ENCODE measurements around the gene SLC30A2. TPM values are rescaled to one million over a fixed set of nuclear protein-coding genes. Genes with fewer than 3 reads are reported as not detected.

The SLC30A2 gene
- total and polyA plus RNA-seq, 9 of the 15 experiments (the other 6 are each of a cell fraction or from before 2014, with no cell fraction given): 0.01 to 0.18 (median 0.06) TPM; not detected in 3

DNA sequence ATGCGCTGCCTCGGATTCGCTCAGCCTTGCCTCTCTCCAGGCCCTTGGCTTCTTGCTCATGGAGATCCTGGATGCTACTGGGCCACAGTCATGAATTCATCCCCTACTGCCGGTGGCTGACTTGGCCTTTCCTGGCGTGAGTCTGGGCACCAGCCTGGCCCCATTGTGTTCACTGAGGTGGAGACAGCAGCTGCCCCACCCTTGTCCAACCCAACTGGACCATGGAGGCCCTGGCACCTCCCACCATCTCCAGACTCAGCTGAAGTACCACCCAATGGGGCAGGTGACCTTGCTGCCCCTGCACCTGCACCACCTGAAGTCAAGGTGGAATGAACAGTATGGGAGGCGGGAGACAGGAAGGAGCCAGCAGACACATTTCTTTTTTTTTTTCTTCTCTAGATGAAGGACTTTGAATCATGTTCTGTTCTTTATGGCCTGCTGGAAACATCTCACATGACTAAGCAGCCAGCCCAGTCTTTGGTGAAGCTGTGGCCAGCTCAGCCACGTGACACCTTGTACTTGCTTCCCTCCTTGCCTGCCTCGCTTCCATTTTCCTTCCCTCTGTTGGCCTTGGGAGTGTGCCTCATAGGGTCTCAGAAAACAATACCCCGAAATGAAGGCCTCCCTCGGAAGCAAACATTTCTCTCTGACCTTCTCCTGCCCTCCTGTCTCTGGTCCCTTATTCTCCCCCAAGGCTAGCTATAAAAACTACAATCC lies 3.8 kb upstream of the SLC30A2 start (continued):
- TF ChIP-seq ATF7 (IDR thresholded peaks at IDR 0.05): no peak
- no peak for TF ChIP-seq ZNF224 (CRISPR knock-in tag; IDR thresholded peaks at IDR 0.05)
- no peak for TF ChIP-seq RCOR1 (IDR thresholded peaks at IDR 0.05; ENCODE audit: borderline replicate concordance in 1 of 2, low read depth in 2 of 2, low read length in 2 of 2)
- no peak for TF ChIP-seq TEAD2 (tag; IDR thresholded peaks at IDR 0.05)
- TF ChIP-seq FOXK1 (CRISPR knock-in tag; IDR thresholded peaks at IDR 0.05; ENCODE audit: borderline replicate concordance): no peak
- TF ChIP-seq ZNF184 (CRISPR knock-in tag; IDR thresholded peaks at IDR 0.05): no peak
- TF ChIP-seq SMAD1 (IDR thresholded peaks at IDR 0.05; ENCODE audit: low read depth, low read length, partially characterized antibody): no peak
- TF ChIP-seq KDM5B (IDR thresholded peaks at IDR 0.05; ENCODE audit: insufficient replicate concordance, low read depth, low read length): no peak
- TF ChIP-seq ZNF143 (CRISPR knock-in tag; IDR thresholded peaks at IDR 0.05): no peak
- TF ChIP-seq ZNF133 (CRISPR knock-in tag; IDR thresholded peaks at IDR 0.05): no peak
- peak; percentile 91 for TF ChIP-seq E2F3 (CRISPR knock-in tag; IDR thresholded peaks at IDR 0.05)
- peak; percentile 82 for TF ChIP-seq CXXC5 (CRISPR knock-in tag; IDR thresholded peaks at IDR 0.05)
- no peak for TF ChIP-seq MTA3 (IDR thresholded peaks at IDR 0.05; ENCODE audit: borderline replicate concordance)
- TF ChIP-seq, protein P1, sequence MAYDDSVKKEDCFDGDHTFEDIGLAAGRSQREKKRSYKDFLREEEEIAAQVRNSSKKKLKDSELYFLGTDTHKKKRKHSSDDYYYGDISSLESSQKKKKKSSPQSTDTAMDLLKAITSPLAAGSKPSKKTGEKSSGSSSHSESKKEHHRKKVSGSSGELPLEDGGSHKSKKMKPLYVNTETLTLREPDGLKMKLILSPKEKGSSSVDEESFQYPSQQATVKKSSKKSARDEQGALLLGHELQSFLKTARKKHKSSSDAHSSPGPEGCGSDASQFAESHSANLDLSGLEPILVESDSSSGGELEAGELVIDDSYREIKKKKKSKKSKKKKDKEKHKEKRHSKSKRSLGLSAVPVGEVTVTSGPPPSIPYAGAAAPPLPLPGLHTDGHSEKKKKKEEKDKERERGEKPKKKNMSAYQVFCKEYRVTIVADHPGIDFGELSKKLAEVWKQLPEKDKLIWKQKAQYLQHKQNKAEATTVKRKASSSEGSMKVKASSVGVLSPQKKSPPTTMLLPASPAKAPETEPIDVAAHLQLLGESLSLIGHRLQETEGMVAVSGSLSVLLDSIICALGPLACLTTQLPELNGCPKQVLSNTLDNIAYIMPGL (CRISPR knock-in tag; IDR thresholded peaks at IDR 0.05): no peak
- TF ChIP-seq ZNF507 (tag; conservative IDR thresholded peaks at IDR 0.05): no peak
- TF ChIP-seq, protein P2, sequence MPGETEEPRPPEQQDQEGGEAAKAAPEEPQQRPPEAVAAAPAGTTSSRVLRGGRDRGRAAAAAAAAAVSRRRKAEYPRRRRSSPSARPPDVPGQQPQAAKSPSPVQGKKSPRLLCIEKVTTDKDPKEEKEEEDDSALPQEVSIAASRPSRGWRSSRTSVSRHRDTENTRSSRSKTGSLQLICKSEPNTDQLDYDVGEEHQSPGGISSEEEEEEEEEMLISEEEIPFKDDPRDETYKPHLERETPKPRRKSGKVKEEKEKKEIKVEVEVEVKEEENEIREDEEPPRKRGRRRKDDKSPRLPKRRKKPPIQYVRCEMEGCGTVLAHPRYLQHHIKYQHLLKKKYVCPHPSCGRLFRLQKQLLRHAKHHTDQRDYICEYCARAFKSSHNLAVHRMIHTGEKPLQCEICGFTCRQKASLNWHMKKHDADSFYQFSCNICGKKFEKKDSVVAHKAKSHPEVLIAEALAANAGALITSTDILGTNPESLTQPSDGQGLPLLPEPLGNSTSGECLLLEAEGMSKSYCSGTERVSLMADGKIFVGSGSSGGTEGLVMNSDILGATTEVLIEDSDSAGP (CRISPR knock-in tag; IDR thresholded peaks at IDR 0.05): no peak
- TF ChIP-seq, protein P3, sequence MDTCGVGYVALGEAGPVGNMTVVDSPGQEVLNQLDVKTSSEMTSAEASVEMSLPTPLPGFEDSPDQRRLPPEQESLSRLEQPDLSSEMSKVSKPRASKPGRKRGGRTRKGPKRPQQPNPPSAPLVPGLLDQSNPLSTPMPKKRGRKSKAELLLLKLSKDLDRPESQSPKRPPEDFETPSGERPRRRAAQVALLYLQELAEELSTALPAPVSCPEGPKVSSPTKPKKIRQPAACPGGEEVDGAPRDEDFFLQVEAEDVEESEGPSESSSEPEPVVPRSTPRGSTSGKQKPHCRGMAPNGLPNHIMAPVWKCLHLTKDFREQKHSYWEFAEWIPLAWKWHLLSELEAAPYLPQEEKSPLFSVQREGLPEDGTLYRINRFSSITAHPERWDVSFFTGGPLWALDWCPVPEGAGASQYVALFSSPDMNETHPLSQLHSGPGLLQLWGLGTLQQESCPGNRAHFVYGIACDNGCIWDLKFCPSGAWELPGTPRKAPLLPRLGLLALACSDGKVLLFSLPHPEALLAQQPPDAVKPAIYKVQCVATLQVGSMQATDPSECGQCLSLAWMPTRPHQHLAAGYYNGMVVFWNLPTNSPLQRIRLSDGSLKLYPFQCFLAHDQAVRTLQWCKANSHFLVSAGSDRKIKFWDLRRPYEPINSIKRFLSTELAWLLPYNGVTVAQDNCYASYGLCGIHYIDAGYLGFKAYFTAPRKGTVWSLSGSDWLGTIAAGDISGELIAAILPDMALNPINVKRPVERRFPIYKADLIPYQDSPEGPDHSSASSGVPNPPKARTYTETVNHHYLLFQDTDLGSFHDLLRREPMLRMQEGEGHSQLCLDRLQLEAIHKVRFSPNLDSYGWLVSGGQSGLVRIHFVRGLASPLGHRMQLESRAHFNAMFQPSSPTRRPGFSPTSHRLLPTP (IDR thresholded peaks at IDR 0.05; ENCODE audit: borderline replicate concordance, extremely low read depth, insufficient read length): no peak
- TF ChIP-seq, protein P4, sequence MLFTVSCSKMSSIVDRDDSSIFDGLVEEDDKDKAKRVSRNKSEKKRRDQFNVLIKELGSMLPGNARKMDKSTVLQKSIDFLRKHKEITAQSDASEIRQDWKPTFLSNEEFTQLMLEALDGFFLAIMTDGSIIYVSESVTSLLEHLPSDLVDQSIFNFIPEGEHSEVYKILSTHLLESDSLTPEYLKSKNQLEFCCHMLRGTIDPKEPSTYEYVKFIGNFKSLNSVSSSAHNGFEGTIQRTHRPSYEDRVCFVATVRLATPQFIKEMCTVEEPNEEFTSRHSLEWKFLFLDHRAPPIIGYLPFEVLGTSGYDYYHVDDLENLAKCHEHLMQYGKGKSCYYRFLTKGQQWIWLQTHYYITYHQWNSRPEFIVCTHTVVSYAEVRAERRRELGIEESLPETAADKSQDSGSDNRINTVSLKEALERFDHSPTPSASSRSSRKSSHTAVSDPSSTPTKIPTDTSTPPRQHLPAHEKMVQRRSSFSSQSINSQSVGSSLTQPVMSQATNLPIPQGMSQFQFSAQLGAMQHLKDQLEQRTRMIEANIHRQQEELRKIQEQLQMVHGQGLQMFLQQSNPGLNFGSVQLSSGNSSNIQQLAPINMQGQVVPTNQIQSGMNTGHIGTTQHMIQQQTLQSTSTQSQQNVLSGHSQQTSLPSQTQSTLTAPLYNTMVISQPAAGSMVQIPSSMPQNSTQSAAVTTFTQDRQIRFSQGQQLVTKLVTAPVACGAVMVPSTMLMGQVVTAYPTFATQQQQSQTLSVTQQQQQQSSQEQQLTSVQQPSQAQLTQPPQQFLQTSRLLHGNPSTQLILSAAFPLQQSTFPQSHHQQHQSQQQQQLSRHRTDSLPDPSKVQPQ (CRISPR knock-in tag; IDR thresholded peaks at IDR 0.05; ENCODE audit: borderline replicate concordance): peak; percentile 74; the same call in 1 of the 2 replicates
- peak; percentile 89 for TF ChIP-seq RAD51 (IDR thresholded peaks at IDR 0.05; ENCODE audit: borderline replicate concordance, low read depth)
